ENCODE results near the gene KDM3A. TPM values are rescaled to one million over a fixed set of nuclear protein-coding genes. Genes with fewer than 3 reads are reported as not detected.

KDM3A gene
- total RNA-seq, 1 donor from 2014 or later, result 73.7 TPM

DNA sequence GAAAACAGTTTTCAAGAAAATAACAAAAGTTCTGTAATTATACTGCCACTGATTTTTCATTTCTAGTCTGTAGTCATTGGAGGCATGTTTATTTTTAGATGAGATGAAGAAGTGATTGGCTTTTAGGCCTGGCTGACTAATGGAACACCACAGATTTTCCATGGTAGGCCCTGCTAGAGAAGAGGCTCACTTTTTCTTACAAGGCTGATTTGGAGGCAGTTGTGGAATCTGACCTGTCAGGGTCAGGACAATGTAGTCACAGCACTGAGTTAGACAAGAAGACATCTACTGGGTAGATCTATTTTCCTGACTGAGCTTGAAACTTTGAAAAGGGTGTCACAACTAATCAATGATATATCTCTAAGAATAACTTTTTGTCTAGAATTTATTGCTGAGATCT lies 43.9 kb downstream of the KDM3A start:
- H3K36me3 Mint-ChIP-seq (ENCODE audit: insufficient read depth), result peaks cover 49% of the 10 kb centered on the region
- no peak for DNase-seq (ENCODE audit: low spot score, unreplicated experiment)
- H3K4me1 Mint-ChIP-seq (ENCODE audit: low read depth), result no peaks in the 10 kb centered on the region
- no peak overlapping the region for H3K4me3 Mint-ChIP-seq (ENCODE audit: low read depth)
- H3K27me3 Mint-ChIP-seq, result no peaks in the 10 kb centered on the region
- no peak overlapping the region for H3K27ac Mint-ChIP-seq
- no peak for TF ChIP-seq CTCF (IDR thresholded peaks at IDR 0.05; ENCODE audit: unreplicated experiment)
- H3K9me3 Mint-ChIP-seq (ENCODE audit: low read depth), result no peaks in the 10 kb centered on the region

DNA sequence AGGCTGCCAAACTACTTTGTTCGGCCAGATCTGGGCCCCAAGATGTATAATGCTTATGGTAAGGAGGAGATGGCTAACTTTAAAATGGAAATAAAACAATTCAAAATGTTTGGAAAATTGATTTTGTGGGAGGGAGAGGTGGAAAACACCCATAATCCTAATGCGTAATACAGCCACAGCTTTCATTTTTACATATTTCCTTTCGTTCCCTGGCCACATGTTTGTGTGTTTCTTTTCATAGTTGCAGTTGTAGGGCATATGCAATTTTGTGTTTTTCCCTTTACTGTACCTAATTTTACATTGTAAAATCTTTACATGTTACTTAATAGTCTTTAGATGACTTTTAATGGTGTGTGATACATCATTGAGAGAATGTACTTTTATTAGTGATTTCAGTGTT lies 44.6 kb downstream of the KDM3A start:
- no peaks in the 10 kb centered on the region for H3K4me1 Mint-ChIP-seq (ENCODE audit: low read depth)
- H3K27me3 Mint-ChIP-seq, result no peaks in the 10 kb centered on the region

GRCh38 chr2:86487062-86487461 lies 45.9 kb downstream of the KDM3A start:
- Mint-ChIP-seq H3K4me1 (ENCODE audit: low read depth) (no peaks in the 10 kb centered on the region), H3K9me3 (ENCODE audit: low read depth) (no peaks in the 10 kb centered on the region), H3K4me3 (ENCODE audit: low read depth) (no peak overlapping the region), H3K36me3 (ENCODE audit: insufficient read depth) (peaks cover 55% of the 10 kb centered on the region), H3K27ac (no peak overlapping the region), H3K27me3 (no peaks in the 10 kb centered on the region)
- TF ChIP-seq CTCF (IDR thresholded peaks at IDR 0.05; ENCODE audit: unreplicated experiment), result peak; percentile 21
- no peak for DNase-seq (ENCODE audit: low spot score, unreplicated experiment)

More for the DNA sequence above, 44.6 kb downstream of the KDM3A start:
- no peak for DNase-seq (ENCODE audit: low spot score, unreplicated experiment)
- Mint-ChIP-seq H3K36me3 (ENCODE audit: insufficient read depth) (peaks cover 51% of the 10 kb centered on the region), H3K9me3 (ENCODE audit: low read depth) (no peaks in the 10 kb centered on the region), H3K4me3 (ENCODE audit: low read depth) (no peak overlapping the region), H3K27ac (peak overlapping the region; percentile 43)
- TF ChIP-seq CTCF (IDR thresholded peaks at IDR 0.05; ENCODE audit: unreplicated experiment), result no peak

- H3K4me3 Mint-ChIP-seq (ENCODE audit: low read depth), result no peak overlapping the region
- no peaks in the 10 kb centered on the region for H3K9me3 Mint-ChIP-seq (ENCODE audit: low read depth)
- H3K4me1 Mint-ChIP-seq (ENCODE audit: low read depth), result no peaks in the 10 kb centered on the region
- no peak for DNase-seq (ENCODE audit: low spot score, unreplicated experiment)
- no peak for TF ChIP-seq CTCF (IDR thresholded peaks at IDR 0.05; ENCODE audit: unreplicated experiment)
- no peaks in the 10 kb centered on the region for H3K27me3 Mint-ChIP-seq
- H3K27ac Mint-ChIP-seq, result peak overlapping the region; percentile 23
- H3K36me3 Mint-ChIP-seq (ENCODE audit: insufficient read depth), result peaks cover 55% of the 10 kb centered on the region
Measured at GRCh38 chr2:86488561-86489250, 47.5 kb downstream of the KDM3A start.

DNA sequence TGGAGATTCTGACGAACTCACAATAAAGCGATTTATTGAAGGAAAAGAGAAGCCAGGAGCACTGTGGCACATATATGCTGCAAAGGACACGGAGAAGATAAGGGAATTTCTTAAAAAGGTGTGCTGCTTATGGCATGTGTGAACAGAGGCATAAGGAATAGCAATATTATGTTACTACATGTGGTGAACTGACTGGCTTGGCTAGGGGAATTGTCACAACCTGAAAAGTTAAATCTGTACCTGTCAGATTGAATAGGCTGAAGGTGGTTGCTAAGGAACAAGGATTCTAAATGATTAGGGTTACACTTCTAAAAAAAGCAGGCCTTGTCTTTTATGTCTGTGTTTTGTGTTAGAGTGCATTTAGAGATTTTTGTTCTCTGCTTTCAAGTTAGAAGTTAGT lies 48.4 kb downstream of the KDM3A start:
- no peaks in the 10 kb centered on the region for H3K4me1 Mint-ChIP-seq (ENCODE audit: low read depth)
- H3K4me3 Mint-ChIP-seq (ENCODE audit: low read depth), result no peak overlapping the region
- peak overlapping the region; percentile 54 for H3K27ac Mint-ChIP-seq
- no peak for TF ChIP-seq CTCF (IDR thresholded peaks at IDR 0.05; ENCODE audit: unreplicated experiment)
- H3K9me3 Mint-ChIP-seq (ENCODE audit: low read depth), result peaks cover 5% of the 10 kb centered on the region
- H3K36me3 Mint-ChIP-seq (ENCODE audit: insufficient read depth), result peaks cover 59% of the 10 kb centered on the region
- DNase-seq (ENCODE audit: low spot score, unreplicated experiment), result no peak
- H3K27me3 Mint-ChIP-seq, result no peaks in the 10 kb centered on the region

All from progenitor cell of endocrine pancreas (in vitro differentiated cells).